GM12874 (cell line): ENCODE measurements around the gene ABCG1.

Experiments used
- CTCF ChIP-seq: IDR thresholded peaks from 2 replicates; pipeline ENCODE4 v1.5.1; 2011; ENCODE audit warnings: low read depth, mild to moderate bottlenecking, control low read depth, low read length, moderate library complexity; ENCODE audit not compliant: insufficient read depth

ABCG1 gene

GRCh38 chr21:42343556-42343955 lies 124.6 kb downstream of the ABCG1 start:
- no peak for TF ChIP-seq CTCF

DNA sequence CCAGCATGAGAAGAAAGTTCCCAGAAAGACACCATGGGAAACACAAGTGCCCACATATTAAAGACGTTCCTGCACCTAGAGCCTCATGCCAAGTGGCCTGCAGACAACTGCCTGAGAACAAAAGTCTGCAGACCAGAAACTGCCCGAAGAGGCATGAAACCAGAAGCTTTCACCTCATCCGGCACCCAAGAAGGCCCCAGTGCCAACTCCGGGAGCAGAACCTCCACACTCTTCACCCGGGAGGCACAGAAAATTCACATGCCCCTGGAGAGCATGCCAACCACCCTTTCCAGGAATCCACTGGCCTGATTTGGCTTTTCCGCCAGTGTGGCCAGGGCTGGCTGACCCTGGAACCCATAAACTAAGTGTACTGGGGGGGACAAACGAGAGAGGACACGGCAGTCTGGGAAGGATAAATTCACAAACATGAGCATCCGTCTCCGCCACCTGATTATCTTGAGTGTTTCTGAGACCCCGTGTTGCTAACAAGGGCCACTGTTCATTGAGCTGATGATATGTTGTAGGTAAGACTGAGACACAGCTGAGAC lies 125.1 kb downstream of the ABCG1 start:
- TF ChIP-seq CTCF, result no peak

- no peak for TF ChIP-seq CTCF
Observed at GRCh38 chr21:42344631-42345030, 125.7 kb downstream of the ABCG1 start.

GRCh38 chr21:42346441-42346840 lies 127.5 kb downstream of the ABCG1 start:
- TF ChIP-seq CTCF, result no peak
